ENCODE data around the gene HLA-DMB. TPM values are rescaled to one million over a fixed set of nuclear protein-coding genes. Genes with fewer than 3 reads are reported as not detected.
"Not testable (repeated sequence)": the region's sequence is repeated elsewhere in the genome, so short reads cannot be mapped to it uniquely, and the experiment has no call there.

HLA-DMB gene
- total RNA-seq, 4 donors from 2014 or later = 16.9 to 29.4 (median 22.4) TPM

DNA sequence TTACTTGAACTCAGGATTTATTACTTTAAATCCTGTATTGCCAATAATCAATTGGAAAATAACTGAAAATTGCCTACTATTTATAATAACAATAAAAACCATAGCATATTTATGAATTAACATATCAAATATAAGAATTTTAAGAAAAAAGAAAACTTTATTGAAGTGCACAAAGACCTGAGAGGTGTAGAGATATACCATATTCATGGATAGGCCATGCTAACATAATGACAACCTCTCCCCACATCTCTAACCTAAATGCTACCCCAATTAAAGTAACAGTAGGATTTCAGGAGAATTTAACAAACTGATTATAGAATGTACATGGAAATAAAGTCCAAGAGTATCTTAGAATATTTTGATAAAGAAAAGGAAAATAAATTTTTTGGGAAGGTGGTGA, 5.1 kb upstream of the HLA-DMB start:
- no peaks in the 10 kb centered on the region for H3K36me3 ChIP-seq
- no peaks in the 10 kb centered on the region for H3K4me1 ChIP-seq
- H3K4me3 ChIP-seq = no peak overlapping the region
- no peak overlapping the region for H3K27ac ChIP-seq
- no peak for TF ChIP-seq POLR2A (IDR thresholded peaks at IDR 0.05)
- TF ChIP-seq, protein P1, sequence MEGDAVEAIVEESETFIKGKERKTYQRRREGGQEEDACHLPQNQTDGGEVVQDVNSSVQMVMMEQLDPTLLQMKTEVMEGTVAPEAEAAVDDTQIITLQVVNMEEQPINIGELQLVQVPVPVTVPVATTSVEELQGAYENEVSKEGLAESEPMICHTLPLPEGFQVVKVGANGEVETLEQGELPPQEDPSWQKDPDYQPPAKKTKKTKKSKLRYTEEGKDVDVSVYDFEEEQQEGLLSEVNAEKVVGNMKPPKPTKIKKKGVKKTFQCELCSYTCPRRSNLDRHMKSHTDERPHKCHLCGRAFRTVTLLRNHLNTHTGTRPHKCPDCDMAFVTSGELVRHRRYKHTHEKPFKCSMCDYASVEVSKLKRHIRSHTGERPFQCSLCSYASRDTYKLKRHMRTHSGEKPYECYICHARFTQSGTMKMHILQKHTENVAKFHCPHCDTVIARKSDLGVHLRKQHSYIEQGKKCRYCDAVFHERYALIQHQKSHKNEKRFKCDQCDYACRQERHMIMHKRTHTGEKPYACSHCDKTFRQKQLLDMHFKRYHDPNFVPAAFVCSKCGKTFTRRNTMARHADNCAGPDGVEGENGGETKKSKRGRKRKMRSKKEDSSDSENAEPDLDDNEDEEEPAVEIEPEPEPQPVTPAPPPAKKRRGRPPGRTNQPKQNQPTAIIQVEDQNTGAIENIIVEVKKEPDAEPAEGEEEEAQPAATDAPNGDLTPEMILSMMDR (IDR thresholded peaks at IDR 0.05) = no peak
- intact Hi-C loops (cut with DNase I; ENCODE audit: low total_unique reads) = no loop called here
- no peaks in the 10 kb centered on the region for H3K27me3 ChIP-seq
- no peaks in the 10 kb centered on the region for H3K9me3 ChIP-seq
- no peak for DNase-seq

DNA sequence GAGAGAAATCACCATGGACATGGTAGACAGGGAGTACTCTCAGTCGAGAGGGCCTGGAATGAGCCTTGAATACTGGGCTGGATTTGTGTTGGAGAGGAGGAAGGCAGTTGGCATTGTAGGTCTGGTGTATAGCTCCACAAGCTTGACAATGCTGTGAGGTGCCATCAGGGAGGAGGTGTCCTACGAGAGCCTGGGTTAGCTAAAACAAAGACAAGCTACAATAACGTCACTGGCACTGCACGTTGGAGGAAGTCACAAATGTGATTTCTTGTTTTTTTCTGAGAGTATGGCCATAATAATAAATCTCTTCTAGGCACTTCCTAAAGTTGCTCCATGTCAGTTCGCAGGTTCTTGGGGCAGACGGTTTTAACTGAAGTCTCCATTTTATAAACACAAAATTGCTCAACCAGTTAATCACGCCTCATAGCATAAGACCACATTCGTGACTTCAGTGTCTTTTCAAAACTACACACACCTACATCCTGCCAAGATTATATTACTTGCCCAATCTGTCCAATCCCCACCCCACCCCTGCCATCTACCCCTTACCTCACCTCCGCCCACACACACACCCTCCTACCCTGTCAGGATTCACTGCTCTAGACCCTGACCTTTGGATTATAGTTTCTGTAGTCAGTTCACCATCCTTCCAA, 4.4 kb upstream of the HLA-DMB start:
- Histone ChIP-seq H3K36me3 (no peaks in the 10 kb centered on the region), H3K4me1 (no peaks in the 10 kb centered on the region), H3K4me3 (no peak overlapping the region), H3K27me3 (no peaks in the 10 kb centered on the region), H3K9me3 (no peaks in the 10 kb centered on the region), H3K27ac (no peak overlapping the region)
- TF ChIP-seq POLR2A (IDR thresholded peaks at IDR 0.05) = no peak
- TF ChIP-seq, protein P1 (IDR thresholded peaks at IDR 0.05) = no peak
- no peak for DNase-seq
- intact Hi-C loops (cut with DNase I; ENCODE audit: low total_unique reads) = no loop called here

DNA sequence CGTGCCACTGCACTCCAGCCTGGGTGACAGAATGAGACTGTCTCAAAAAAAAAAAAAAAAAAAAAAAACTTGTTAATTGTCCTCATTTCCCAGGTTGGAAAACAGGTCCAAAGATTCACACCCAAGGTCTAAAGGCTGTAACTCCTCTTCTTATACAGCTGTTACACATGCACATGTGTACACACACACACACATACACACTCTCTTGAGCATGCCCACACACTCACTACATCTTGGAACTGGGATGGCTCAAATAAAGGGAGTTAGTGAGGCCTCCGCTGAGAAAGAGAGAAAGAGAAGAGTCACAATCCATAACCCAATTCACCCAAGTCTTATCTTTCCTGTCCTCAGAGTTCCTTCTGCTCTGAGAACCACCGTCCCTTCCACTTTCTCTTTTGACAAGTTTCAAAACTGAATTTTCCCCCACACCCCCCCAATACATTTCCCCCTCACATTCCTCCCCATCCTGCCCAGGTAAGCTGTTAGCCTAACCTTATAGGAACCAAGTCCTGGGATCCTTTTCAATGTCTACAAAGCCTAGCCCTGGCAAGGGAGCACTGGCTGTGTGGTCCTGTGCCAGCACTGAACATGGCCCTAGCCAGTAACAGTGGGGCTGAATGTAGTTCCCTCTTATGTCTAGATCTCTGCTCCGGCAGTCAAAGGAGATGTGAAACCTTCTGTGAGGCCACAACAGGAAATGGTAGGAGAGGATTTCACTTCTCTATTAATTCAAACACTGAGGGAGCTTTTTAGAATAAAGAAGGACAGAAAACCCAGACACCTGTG, 3.2 kb upstream of the HLA-DMB start:
- no peak for DNase-seq
- Histone ChIP-seq H3K36me3 (no peaks in the 10 kb centered on the region), H3K27me3 (no peaks in the 10 kb centered on the region), H3K4me3 (no peak overlapping the region), H3K27ac (no peak overlapping the region), H3K9me3 (no peaks in the 10 kb centered on the region), H3K4me1 (no peaks in the 10 kb centered on the region)
- TF ChIP-seq, protein P1 (IDR thresholded peaks at IDR 0.05) = no peak
- TF ChIP-seq POLR2A (IDR thresholded peaks at IDR 0.05) = no peak
- intact Hi-C loops (cut with DNase I; ENCODE audit: low total_unique reads) = no loop called here

DNA sequence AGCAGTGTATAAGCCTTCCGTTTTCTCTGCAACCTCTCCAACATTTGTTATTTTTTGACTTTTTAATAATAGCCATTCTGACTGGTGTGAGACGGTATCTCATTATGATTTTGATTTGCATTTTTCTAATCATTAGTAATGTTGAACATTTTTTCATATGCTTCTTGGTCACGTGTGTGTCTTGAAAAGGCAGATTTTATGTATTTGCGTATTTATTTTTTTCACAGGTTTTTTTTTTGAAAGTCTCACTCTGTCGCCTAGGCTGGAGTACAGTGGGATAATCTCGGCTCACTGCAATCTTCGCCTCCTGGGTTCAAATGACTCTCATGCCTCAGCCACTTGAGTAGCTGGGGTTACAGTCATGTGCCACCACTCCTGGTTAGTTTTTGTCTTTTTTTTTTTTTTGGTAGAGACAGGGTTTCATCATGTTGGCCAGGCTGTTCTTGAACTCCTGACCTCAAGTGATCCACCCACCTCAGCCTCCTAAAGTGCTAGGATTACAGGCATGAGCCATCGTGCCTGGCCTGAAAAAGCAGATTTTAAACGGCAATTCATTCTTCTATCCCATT, 1.8 kb upstream of the HLA-DMB start:
- H3K9me3 ChIP-seq; H3K4me1 ChIP-seq; H3K27ac ChIP-seq; H3K36me3 ChIP-seq; DNase-seq; H3K27me3 ChIP-seq; intact Hi-C loops (cut with DNase I; ENCODE audit: low total_unique reads); H3K4me3 ChIP-seq: not testable (repeated sequence)

DNA sequence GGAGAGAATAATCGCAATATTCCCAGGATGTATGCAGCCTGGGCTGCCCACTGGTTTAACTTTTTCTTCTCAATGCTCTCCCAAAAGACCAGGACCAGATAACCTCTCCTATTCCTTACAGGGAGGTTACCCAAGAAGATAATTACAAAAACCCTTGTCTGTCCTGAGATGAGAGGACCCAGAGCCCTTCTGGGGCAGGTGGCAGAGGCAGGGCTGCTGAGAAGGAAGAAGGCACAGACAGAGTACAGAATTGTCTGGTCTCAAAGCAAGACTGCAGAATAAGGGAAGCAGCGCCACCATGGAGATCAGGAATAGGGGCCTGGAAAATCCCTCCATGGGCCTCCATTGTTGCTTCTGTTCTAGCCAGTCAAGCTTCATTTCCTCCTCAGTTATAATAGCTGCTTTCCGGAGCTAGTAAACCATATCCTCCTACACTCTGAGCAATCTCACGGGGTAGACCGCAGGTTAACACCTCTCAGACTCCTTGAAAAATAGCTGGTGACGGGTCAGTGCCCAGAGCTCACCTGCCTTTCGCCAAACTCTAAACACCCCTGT, 463 bp upstream of the HLA-DMB start:
- no peak overlapping the region for H3K4me3 ChIP-seq

More for the DNA sequence above, 463 bp upstream of the HLA-DMB start:
- Histone ChIP-seq H3K4me1 (no peaks in the 10 kb centered on the region), H3K9me3 (no peaks in the 10 kb centered on the region), H3K27me3 (no peaks in the 10 kb centered on the region), H3K36me3 (no peaks in the 10 kb centered on the region), H3K27ac (peak overlapping the region; percentile 49 to 78)
- no peak for DNase-seq
- peak in 1 of 2 donors; percentile 12 for TF ChIP-seq POLR2A (IDR thresholded peaks at IDR 0.05)
- TF ChIP-seq, protein P1 (IDR thresholded peaks at IDR 0.05) = no peak
- intact Hi-C loops (cut with DNase I; ENCODE audit: low total_unique reads) = no loop called here

Measured in uterus (tissue), 4 donors.